HL-60 (cell line): ENCODE data around the gene ASPN.
A peak's percentile ranks its signal among the peaks of the same experiment; 100 is the strongest.

ENCODE experiments used
- DNase-seq, 2 experiments: peaks; one replicate each; pipeline ENCODE4 v3.0.0-alpha.2; 2010 to 2020; ENCODE audit warnings: low read depth in 1 of 2, low spot score in 1 of 2
- H3K27ac ChIP-seq: fragments of 250-450 bp; sonication (Bioruptor Pico); replicated peaks from 2 replicates; pipeline ENCODE4 v1.5.1; 2020; ENCODE audit warnings: mild to moderate bottlenecking, moderate library complexity
- H3K27me3 ChIP-seq: fragments of 250-450 bp; sonication (Bioruptor Pico); 2 replicates; pipeline ENCODE4 v1.5.1; 2021; ENCODE audit warnings: mild to moderate bottlenecking, moderate library complexity; ENCODE audit not compliant: insufficient read depth, poor library complexity, severe bottlenecking
- H3K4me3 ChIP-seq: replicated peaks from 2 replicates; pipeline ENCODE4 v1.5.1; 2011; ENCODE audit warnings: mild to moderate bottlenecking, control low read depth, low read length; ENCODE audit not compliant: insufficient read depth
- GABPA ChIP-seq: IDR thresholded peaks from 2 replicates; pipeline ENCODE4 v1.6.1; 2012; ENCODE audit warnings: low read depth
- POLR2AphosphoS5 ChIP-seq: IDR thresholded peaks from 2 replicates; pipeline ENCODE4 v1.6.1; 2012; ENCODE audit warnings: low read depth
- REST ChIP-seq: IDR thresholded peaks from 2 replicates; pipeline ENCODE4 v1.6.1; 2012; ENCODE audit warnings: low read depth; ENCODE audit not compliant: insufficient replicate concordance
- SPI1 ChIP-seq: IDR thresholded peaks from 2 replicates; pipeline ENCODE4 v1.6.1; 2012; ENCODE audit warnings: low read depth, mild to moderate bottlenecking, borderline replicate concordance
- TF ChIP-seq, protein P1 (sequence below): IDR thresholded peaks from one replicate; pipeline ENCODE4 v1.5.1; 2011; ENCODE audit warnings: low read length, control low read depth, inconsistent platforms; ENCODE audit not compliant: insufficient read depth

Gene ASPN

GRCh38 chr9:92438900-92439526 lies 43.3 kb downstream of the ASPN start:
- DNase-seq, result no peak
- Histone ChIP-seq H3K27me3 (no peaks in the 10 kb centered on the region), H3K4me3 (no peak overlapping the region), H3K27ac (no peak overlapping the region)
- TF ChIP-seq SPI1 (peak; percentile 17; the same call in 1 of the 2 replicates), REST (no peak), GABPA (no peak), POLR2AphosphoS5 (no peak)
- TF ChIP-seq, protein P1, sequence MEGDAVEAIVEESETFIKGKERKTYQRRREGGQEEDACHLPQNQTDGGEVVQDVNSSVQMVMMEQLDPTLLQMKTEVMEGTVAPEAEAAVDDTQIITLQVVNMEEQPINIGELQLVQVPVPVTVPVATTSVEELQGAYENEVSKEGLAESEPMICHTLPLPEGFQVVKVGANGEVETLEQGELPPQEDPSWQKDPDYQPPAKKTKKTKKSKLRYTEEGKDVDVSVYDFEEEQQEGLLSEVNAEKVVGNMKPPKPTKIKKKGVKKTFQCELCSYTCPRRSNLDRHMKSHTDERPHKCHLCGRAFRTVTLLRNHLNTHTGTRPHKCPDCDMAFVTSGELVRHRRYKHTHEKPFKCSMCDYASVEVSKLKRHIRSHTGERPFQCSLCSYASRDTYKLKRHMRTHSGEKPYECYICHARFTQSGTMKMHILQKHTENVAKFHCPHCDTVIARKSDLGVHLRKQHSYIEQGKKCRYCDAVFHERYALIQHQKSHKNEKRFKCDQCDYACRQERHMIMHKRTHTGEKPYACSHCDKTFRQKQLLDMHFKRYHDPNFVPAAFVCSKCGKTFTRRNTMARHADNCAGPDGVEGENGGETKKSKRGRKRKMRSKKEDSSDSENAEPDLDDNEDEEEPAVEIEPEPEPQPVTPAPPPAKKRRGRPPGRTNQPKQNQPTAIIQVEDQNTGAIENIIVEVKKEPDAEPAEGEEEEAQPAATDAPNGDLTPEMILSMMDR, result no peak

- H3K27me3 ChIP-seq, result no peaks in the 10 kb centered on the region
- no peak for DNase-seq
- H3K27ac ChIP-seq, result no peak overlapping the region
- no peak overlapping the region for H3K4me3 ChIP-seq
- TF ChIP-seq POLR2AphosphoS5 (no peak), GABPA (no peak), REST (no peak), SPI1 (no peak)
- TF ChIP-seq, protein P1, result no peak
Measured at GRCh38 chr9:92435263-92435662, 47.0 kb downstream of the ASPN start.

DNA sequence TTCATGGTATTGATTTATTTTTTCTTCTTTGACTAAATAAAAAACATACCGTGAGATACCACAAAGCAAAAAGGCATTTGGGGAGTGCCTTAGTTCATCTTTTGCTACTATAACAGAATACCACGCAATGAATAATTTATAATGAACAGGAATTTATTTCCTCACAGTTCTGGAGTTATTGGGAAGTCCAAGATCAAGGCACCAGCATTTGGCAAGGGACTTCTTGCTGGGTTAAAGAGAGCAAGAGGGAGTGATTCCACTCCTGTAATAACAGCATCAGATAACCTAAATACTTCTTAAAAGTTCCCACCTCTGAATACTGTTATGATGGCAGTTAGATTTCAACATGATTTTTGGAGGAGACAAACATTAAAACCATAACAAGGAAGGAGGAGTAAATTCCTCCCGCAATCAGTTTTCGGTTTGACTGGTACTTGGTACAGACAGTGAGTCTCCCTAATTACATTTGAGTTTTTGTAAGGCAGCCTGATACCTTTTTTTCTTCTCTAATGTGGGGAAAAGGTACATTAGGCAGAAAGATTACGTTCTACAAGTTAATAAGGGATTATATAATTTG lies 49.2 kb downstream of the ASPN start:
- H3K4me3 ChIP-seq, result no peak overlapping the region
- DNase-seq, result no peak
- no peak overlapping the region for H3K27ac ChIP-seq
- no peaks in the 10 kb centered on the region for H3K27me3 ChIP-seq
- TF ChIP-seq POLR2AphosphoS5 (no peak), GABPA (no peak), REST (no peak), SPI1 (no peak)
- TF ChIP-seq, protein P1, result no peak
